ENCODE measurements around the gene AGO3. TPM values are rescaled to one million over a fixed set of nuclear protein-coding genes. Genes with fewer than 3 reads are reported as not detected.

The AGO3 gene
- total RNA-seq, 2 donors from 2014 or later: 16.7 to 21.4 TPM

- Histone ChIP-seq H3K9me3 (no peaks in the 10 kb centered on the region), H3K4me3 (no peak overlapping the region), H3K36me3 (no peaks in the 10 kb centered on the region), H3K27me3 (no peaks in the 10 kb centered on the region), H3K27ac (no peak overlapping the region), H3K4me1 (peaks cover 4% of the 10 kb centered on the region), H3K9ac (ENCODE audit: low read depth in 2 of 2, low read length in 2 of 2) (no peak overlapping the region)
- no peak for TF ChIP-seq CTCF (IDR thresholded peaks at IDR 0.05)
- DNase-seq: no peak
- intact Hi-C loops (cut with DNase I): no loop called here
Observed at GRCh38 chr1:35927472-35927871, 3.4 kb upstream of the AGO3 start.

DNA sequence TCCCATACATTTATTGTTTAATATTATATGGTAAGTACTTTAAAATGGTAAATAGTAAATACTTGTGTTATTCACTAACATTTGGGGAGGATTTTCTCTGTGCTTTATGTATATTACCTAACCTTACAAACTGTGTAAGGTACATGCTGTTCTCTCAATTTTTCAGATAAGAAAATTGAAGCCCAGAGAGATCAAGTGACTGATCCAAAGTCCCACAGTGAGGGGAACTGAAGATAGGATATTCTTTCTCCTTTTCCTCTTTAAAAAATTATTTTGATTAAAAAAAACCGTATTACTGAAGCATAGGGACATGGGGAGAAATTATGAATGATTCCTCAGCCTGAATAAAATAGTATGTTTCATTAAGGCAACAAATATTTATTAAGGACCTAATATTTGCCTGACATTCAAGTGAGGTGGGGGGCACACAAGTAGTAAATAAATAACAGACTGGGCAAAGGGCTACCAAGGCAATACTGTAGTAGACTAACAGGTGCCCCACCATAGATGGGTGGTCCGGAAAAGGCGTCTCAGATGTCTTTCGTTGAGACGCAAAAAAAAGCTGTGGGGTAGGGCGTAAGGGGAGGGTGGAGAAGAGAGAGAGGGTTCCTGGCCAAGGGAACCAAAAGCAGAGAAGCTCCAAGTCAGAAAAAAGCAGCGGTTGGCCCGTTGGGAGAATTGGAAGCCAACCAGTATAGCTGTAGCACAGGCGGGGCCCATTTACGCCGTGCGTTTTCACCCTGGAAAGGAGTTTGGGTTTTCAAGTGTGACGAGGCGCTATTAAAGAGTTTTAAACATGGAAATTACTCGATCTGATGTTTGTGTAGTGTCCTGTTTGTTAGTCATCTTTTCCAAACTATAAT lies 944 bp upstream of the AGO3 start:
- no peaks in the 10 kb centered on the region for H3K27me3 ChIP-seq
- intact Hi-C loops (cut with DNase I): loop anchor here (10.0 kb wide), 1 partner anchor 155 kb away; the partner anchor contains the start of genes ADPRS and TEKT2
- no peak for TF ChIP-seq CTCF (IDR thresholded peaks at IDR 0.05)
- H3K27ac ChIP-seq: peak overlapping the region; percentile 96
- H3K4me1 ChIP-seq: peaks cover 4% of the 10 kb centered on the region
- H3K9ac ChIP-seq (ENCODE audit: low read depth in 2 of 2, low read length in 2 of 2): peak overlapping the region; percentile 70 to 94
- H3K9me3 ChIP-seq: no peaks in the 10 kb centered on the region
- H3K4me3 ChIP-seq: peak overlapping the region; percentile 89
- DNase-seq: peak; percentile 55
- no peaks in the 10 kb centered on the region for H3K36me3 ChIP-seq

DNA sequence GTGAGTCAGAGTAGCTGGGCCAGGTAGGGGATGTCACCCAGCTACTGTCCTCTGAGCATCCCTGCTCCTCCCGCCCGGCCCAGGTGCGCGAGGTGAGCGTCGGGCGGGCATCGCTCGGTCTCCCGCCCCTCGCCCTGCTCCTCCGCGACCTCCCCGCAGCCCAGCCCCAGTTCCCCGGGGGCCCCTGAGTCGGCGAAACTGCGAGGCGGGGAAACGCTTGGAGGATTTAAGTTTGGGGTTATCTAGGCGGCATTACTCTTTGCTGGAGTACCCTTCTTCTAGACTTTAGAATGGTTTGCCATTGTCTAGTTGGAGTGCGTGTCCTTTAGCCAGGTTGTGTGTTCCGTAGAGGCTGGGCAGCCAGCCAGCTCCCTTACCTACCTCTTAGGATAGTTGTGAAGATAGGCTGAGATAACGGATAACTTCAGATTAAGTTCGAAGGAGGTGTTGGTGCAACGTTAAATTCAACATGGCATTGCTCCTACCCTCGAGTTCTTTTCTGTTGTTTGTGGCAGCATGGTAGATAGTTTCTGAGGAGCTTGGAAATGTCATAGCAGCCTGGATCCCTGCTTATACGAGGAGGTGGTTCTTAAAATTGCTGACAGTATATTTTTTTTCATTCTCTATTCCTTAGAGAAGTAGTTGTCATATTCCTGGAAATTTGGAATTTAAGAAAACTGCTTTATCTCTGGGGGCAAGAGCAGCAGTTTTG lies 697 bp downstream of the AGO3 start:
- H3K4me3 ChIP-seq: peak overlapping the region; percentile 89
- no peaks in the 10 kb centered on the region for H3K36me3 ChIP-seq
- intact Hi-C loops (cut with DNase I): loop anchor here (10.0 kb wide), 1 partner anchor 153 kb away; the partner anchor contains the start of genes ADPRS and TEKT2
- H3K4me1 ChIP-seq: peaks cover 4% of the 10 kb centered on the region
- H3K9me3 ChIP-seq: no peaks in the 10 kb centered on the region
- H3K9ac ChIP-seq (ENCODE audit: low read depth in 2 of 2, low read length in 2 of 2): peak overlapping the region; percentile 87 to 94
- peak; percentile 38 for DNase-seq
- peak overlapping the region; percentile 96 for H3K27ac ChIP-seq
- no peak for TF ChIP-seq CTCF (IDR thresholded peaks at IDR 0.05)
- no peaks in the 10 kb centered on the region for H3K27me3 ChIP-seq

GRCh38 chr1:35932158-35932636 lies 1.3 kb downstream of the AGO3 start:
- H3K36me3 ChIP-seq: no peaks in the 10 kb centered on the region
- intact Hi-C loops (cut with DNase I): loop anchor here (10.0 kb wide), 1 partner anchor 153 kb away; the partner anchor contains the start of genes ADPRS and TEKT2
- peak overlapping the region; percentile 89 for H3K4me3 ChIP-seq
- H3K9ac ChIP-seq (ENCODE audit: low read depth in 2 of 2, low read length in 2 of 2): peak overlapping the region in 1 of 2 donors; percentile 87
- TF ChIP-seq CTCF (IDR thresholded peaks at IDR 0.05): no peak
- H3K27ac ChIP-seq: no peak overlapping the region
- H3K4me1 ChIP-seq: peaks cover 4% of the 10 kb centered on the region
- H3K27me3 ChIP-seq: no peaks in the 10 kb centered on the region
- no peak for DNase-seq
- H3K9me3 ChIP-seq: no peaks in the 10 kb centered on the region

GRCh38 chr1:35932941-35933340 lies 2.0 kb downstream of the AGO3 start:
- H3K27ac ChIP-seq: no peak overlapping the region
- H3K9me3 ChIP-seq: no peaks in the 10 kb centered on the region
- TF ChIP-seq CTCF (IDR thresholded peaks at IDR 0.05): no peak
- H3K9ac ChIP-seq (ENCODE audit: low read depth in 2 of 2, low read length in 2 of 2): no peak overlapping the region
- no peak overlapping the region for H3K4me3 ChIP-seq
- intact Hi-C loops (cut with DNase I): loop anchor here (10.0 kb wide), 1 partner anchor 152 kb away; the partner anchor contains the start of genes ADPRS and TEKT2
- peaks cover 4% of the 10 kb centered on the region for H3K4me1 ChIP-seq
- no peak for DNase-seq
- H3K36me3 ChIP-seq: no peaks in the 10 kb centered on the region
- no peaks in the 10 kb centered on the region for H3K27me3 ChIP-seq

All from colonic mucosa (tissue), 4 donors.